Activated CD8-positive, alpha-beta memory T cell treated with anti-CD3 and anti-CD28 coated beads, Interleukin-2, amount 50 U/mL, for 24 hours (primary cell): ENCODE results near the gene CARD11.

Experiments
- DNase-seq: peaks from one replicate; pipeline ENCODE4 v3.0.0-alpha.2; 2020; ENCODE audit errors: extremely low read depth

Gene CARD11

GRCh38 chr7:3043544-3044371 is at the start of gene CARD11:
Gene CARD11, minus strand, starts transcription at chr7:3043867. Its CDS starts 85,361 bp downstream, at chr7:2958506.
- DNase-seq = no peak

GRCh38 chr7:3092468-3092867 is 48.8 kb upstream of the CARD11 start:
- peak; percentile 33 for DNase-seq

GRCh38 chr7:3091631-3092030 is 48.0 kb upstream of the CARD11 start:
- DNase-seq = no peak

GRCh38 chr7:3089493-3089892 is 45.8 kb upstream of the CARD11 start:
- no peak for DNase-seq

- no peak for DNase-seq
Measured at GRCh38 chr7:3087243-3087755, 43.6 kb upstream of the CARD11 start.

GRCh38 chr7:3083350-3083749 is 39.7 kb upstream of the CARD11 start:
- DNase-seq = no peak

- DNase-seq = no peak
Measured at GRCh38 chr7:3082831-3083230, 39.2 kb upstream of the CARD11 start.

GRCh38 chr7:3082386-3082785 is 38.7 kb upstream of the CARD11 start:
- no peak for DNase-seq

- no peak for DNase-seq
Measured at GRCh38 chr7:3080106-3080505, 36.4 kb upstream of the CARD11 start.

- no peak for DNase-seq
Measured at GRCh38 chr7:3078514-3078913, 34.8 kb upstream of the CARD11 start.

- DNase-seq = no peak
Measured at GRCh38 chr7:3076700-3077099, 33.0 kb upstream of the CARD11 start.

GRCh38 chr7:3076163-3076562 is 32.5 kb upstream of the CARD11 start:
- DNase-seq = no peak

GRCh38 chr7:3075441-3075840 is 31.8 kb upstream of the CARD11 start:
- no peak for DNase-seq

GRCh38 chr7:3074459-3074821 is 30.8 kb upstream of the CARD11 start:
- DNase-seq = no peak

GRCh38 chr7:3073763-3074458 is 30.2 kb upstream of the CARD11 start:
- DNase-seq = no peak

GRCh38 chr7:3070908-3071307 is 27.2 kb upstream of the CARD11 start:
- DNase-seq = no peak

GRCh38 chr7:3069771-3070449 is 26.2 kb upstream of the CARD11 start:
- DNase-seq = no peak

- DNase-seq = no peak
Measured at GRCh38 chr7:3068530-3068929, 24.9 kb upstream of the CARD11 start.

GRCh38 chr7:3067606-3068380 is 24.1 kb upstream of the CARD11 start:
- no peak for DNase-seq

- no peak for DNase-seq
Measured at GRCh38 chr7:3067193-3067592, 23.5 kb upstream of the CARD11 start.

GRCh38 chr7:3066506-3066905 is 22.8 kb upstream of the CARD11 start:
- DNase-seq = no peak

- no peak for DNase-seq
Measured at GRCh38 chr7:3065724-3066143, 22.1 kb upstream of the CARD11 start.
